H1 (cell line): ENCODE measurements around the gene ARHGAP15. TPM values are rescaled to one million over a fixed set of nuclear protein-coding genes. Genes with fewer than 3 reads are reported as not detected.

Experiments
- CTCF ChIA-PET: fragments of 300-600 bp; sonication (Branson Sonifier 250); formaldehyde crosslinking; loops from one replicate; lab custom pipeline; 2021; ENCODE audit not compliant: partially characterized antibody; lab: Charles Lee
- POLR2A ChIA-PET: fragments of 300-600 bp; sonication (Branson Sonifier 250); formaldehyde crosslinking; loops from one replicate; lab custom pipeline; 2021; ENCODE audit warnings: inconsistent platforms; ENCODE audit not compliant: partially characterized antibody; lab: Charles Lee
- DNase-seq, 2 experiments: peaks; one replicate each; pipeline versions ENCODE4 v3.0.0 to v3.0.0-alpha.2; 2010 to 2022; ENCODE audit warnings: low spot score in 2 of 2, low read depth in 1 of 2, mixed read lengths in 1 of 2
- FAIRE-seq: peaks from 2 replicates; lab custom pipeline; 2011; peaks lifted over from hg19 to GRCh38; lab: Jason Lieb, UNC
- H2AFZ ChIP-seq: 2 replicates; pipeline ENCODE4 v1.8.1; 2012; ENCODE audit warnings: low read length, inconsistent platforms
- H2AK5ac ChIP-seq: 2 replicates; pipeline ENCODE4 v1.6.1; 2013; ENCODE audit warnings: low read depth, low read length
- H2BK120ac ChIP-seq: replicated peaks from 2 replicates; pipeline ENCODE3; 2013; ENCODE audit warnings: low read depth, low read length, inconsistent platforms
- H2BK12ac ChIP-seq: 2 replicates; pipeline ENCODE4 v1.6.1; 2013; ENCODE audit warnings: low read depth, low read length
- H2BK15ac ChIP-seq: 2 replicates; pipeline ENCODE4 v1.6.1; 2013; ENCODE audit warnings: low read length
- H2BK20ac ChIP-seq: 2 replicates; pipeline ENCODE4 v1.6.1; 2013; ENCODE audit warnings: low read length
- H2BK5ac ChIP-seq: 2 replicates; pipeline ENCODE4 v1.6.1; 2013; ENCODE audit warnings: low read depth, low read length
- H3K14ac ChIP-seq: 2 replicates; pipeline ENCODE4 v1.6.1; 2013; ENCODE audit warnings: inconsistent platforms; ENCODE audit not compliant: insufficient read length
- H3K18ac ChIP-seq: 2 replicates; pipeline ENCODE4 v1.6.1; 2013; ENCODE audit warnings: low read length; ENCODE audit errors: extremely low read depth
- H3K23ac ChIP-seq: 2 replicates; pipeline ENCODE4 v1.6.1; 2013; ENCODE audit warnings: inconsistent platforms; ENCODE audit not compliant: insufficient read length
- H3K23me2 ChIP-seq: 2 replicates; pipeline ENCODE4 v1.6.1; 2013; ENCODE audit warnings: low read depth, low read length
- H3K27ac ChIP-seq: 2 replicates; pipeline ENCODE4 v1.6.1; 2011; ENCODE audit warnings: low read depth, low read length, inconsistent platforms
- H3K27me3 ChIP-seq, 4 experiments: replicated peaks in 1 of 4; 1 replicate in 1 of 4; 2 replicates in 3 of 4; pipeline versions ENCODE4 v1.6.1 to v1.8.1; 2011 to 2013; ENCODE audit warnings: low read length in 3 of 4, mild to moderate bottlenecking in 3 of 4, inconsistent platforms in 2 of 4, mixed read lengths in 2 of 4, moderate library complexity in 1 of 4; ENCODE audit not compliant: control insufficient read depth in 3 of 4, insufficient read depth in 3 of 4; ENCODE audit errors: extremely low read depth in 1 of 4
- H3K36me3 ChIP-seq, 4 experiments: 2 replicates each; pipeline versions ENCODE4 v1.6.1 to v1.8.1; 2011 to 2013; ENCODE audit warnings: mild to moderate bottlenecking in 4 of 4, low read length in 3 of 4, moderate library complexity in 2 of 4, control low read depth in 1 of 4, inconsistent platforms in 1 of 4; ENCODE audit not compliant: insufficient read depth in 4 of 4, control insufficient read depth in 2 of 4
- H3K4ac ChIP-seq: replicated peaks from 2 replicates; pipeline ENCODE3; 2013; ENCODE audit warnings: low read length, low read depth, mixed read lengths, inconsistent platforms; ENCODE audit not compliant: insufficient read length
- H3K4me1 ChIP-seq, 4 experiments: replicated peaks in 1 of 4; 1 replicate in 1 of 4; 2 replicates in 3 of 4; pipeline versions ENCODE4 v1.6.1 to v1.8.1; 2011 to 2013; ENCODE audit warnings: low read length in 3 of 4, inconsistent platforms in 2 of 4, mixed read lengths in 1 of 4; ENCODE audit not compliant: insufficient read depth in 4 of 4, control insufficient read depth in 3 of 4
- H3K4me2 ChIP-seq, 2 experiments: 2 replicates each; pipeline versions ENCODE4 v1.6.1 to v1.8.1; 2011 to 2013; ENCODE audit warnings: low read depth in 2 of 2, low read length in 2 of 2, control low read depth in 1 of 2, inconsistent platforms in 1 of 2, mild to moderate bottlenecking in 1 of 2; ENCODE audit not compliant: insufficient read depth in 1 of 2
- H3K4me3 ChIP-seq, 4 experiments: fragments of 200-600, 300-600 bp in 1 of 4; sonication (generic), shearing (Covaris generic), sonication (Bioruptor Twin) in 1 of 4; 2 replicates each; pipeline versions ENCODE4 v1.5.1 to v1.8.1; 2011 to 2016; ENCODE audit warnings: low read length in 4 of 4, low read depth in 3 of 4, control low read depth in 2 of 4, inconsistent platforms in 2 of 4, mild to moderate bottlenecking in 2 of 4, mixed read lengths in 1 of 4, moderate library complexity in 1 of 4; ENCODE audit not compliant: insufficient read depth in 2 of 4; ENCODE audit errors: extremely low read depth in 1 of 4
- H3K56ac ChIP-seq: replicated peaks from 2 replicates; pipeline ENCODE3; 2013; ENCODE audit warnings: low read depth, mild to moderate bottlenecking, mixed read lengths, low read length, inconsistent platforms; ENCODE audit not compliant: insufficient read length
- H3K79me1 ChIP-seq: 2 replicates; pipeline ENCODE4 v1.6.1; 2013; ENCODE audit warnings: low read depth, low read length, control low read depth
- H3K79me2 ChIP-seq, 2 experiments: 2 replicates each; pipeline versions ENCODE4 v1.6.1 to v1.8.1; 2012 to 2013; ENCODE audit warnings: low read length in 2 of 2, mild to moderate bottlenecking in 2 of 2, inconsistent platforms in 1 of 2; ENCODE audit not compliant: insufficient read depth in 2 of 2, control insufficient read depth in 1 of 2
- H3K9ac ChIP-seq, 4 experiments: replicated peaks in 1 of 4; 1 replicate in 1 of 4; 2 replicates in 3 of 4; pipeline versions ENCODE4 v1.6.1 to v1.8.1; 2011 to 2013; ENCODE audit warnings: low read depth in 3 of 4, low read length in 3 of 4, control low read depth in 2 of 4, mild to moderate bottlenecking in 2 of 4, moderate library complexity in 2 of 4, inconsistent platforms in 1 of 4; ENCODE audit errors: extremely low read depth in 1 of 4
- H3K9me3 ChIP-seq, 2 experiments: 2 replicates each; pipeline versions ENCODE4 v1.6.1 to v1.8.1; 2012 to 2013; ENCODE audit warnings: mild to moderate bottlenecking in 2 of 2, moderate library complexity in 2 of 2, control low read depth in 1 of 2, inconsistent platforms in 1 of 2, low read depth in 1 of 2, low read length in 1 of 2, mixed read lengths in 1 of 2; ENCODE audit not compliant: insufficient read depth in 2 of 2
- H4K20me1 ChIP-seq, 2 experiments: replicated peaks in 1 of 2; 2 replicates each; pipeline versions ENCODE3 to v1.8.1; 2011 to 2013; ENCODE audit warnings: inconsistent platforms in 2 of 2, low read length in 2 of 2, mild to moderate bottlenecking in 1 of 2; ENCODE audit not compliant: insufficient read depth in 2 of 2, control insufficient read depth in 1 of 2
- H4K5ac ChIP-seq: 2 replicates; pipeline ENCODE4 v1.6.1; 2013; ENCODE audit warnings: low read length, low read depth, mixed read lengths, inconsistent platforms; ENCODE audit not compliant: insufficient read length
- H4K8ac ChIP-seq: 2 replicates; pipeline ENCODE4 v1.8.0; 2013; ENCODE audit warnings: mild to moderate bottlenecking, moderate library complexity, low read length, inconsistent platforms; ENCODE audit not compliant: insufficient read depth; ENCODE audit errors: extremely low read depth
- H4K91ac ChIP-seq: replicated peaks from 2 replicates; pipeline ENCODE3; 2013; ENCODE audit warnings: low read length, mixed read lengths, inconsistent platforms; ENCODE audit not compliant: insufficient read length
- CBX8 ChIP-seq: fragments of 300-800, 300-1000 bp; sonication (generic); IDR thresholded peaks from 2 replicates; pipeline ENCODE4 v1.7.1; 2016; ENCODE audit warnings: low read depth, low read length, borderline replicate concordance
- CTBP2 ChIP-seq: IDR thresholded peaks from 2 replicates; pipeline ENCODE4 v1.7.0; 2011; ENCODE audit warnings: borderline replicate concordance, mild to moderate bottlenecking, moderate library complexity, mixed read lengths, low read length; ENCODE audit not compliant: insufficient read depth, insufficient read length
- HDAC6 ChIP-seq: IDR thresholded peaks from one replicate; pipeline ENCODE4 v1.7.1; 2012; ENCODE audit warnings: low read depth, mild to moderate bottlenecking, inconsistent platforms, low read length, moderate library complexity
- JUN ChIP-seq: IDR thresholded peaks from 2 replicates; pipeline ENCODE4 v1.6.1; 2011; ENCODE audit warnings: low read depth, mild to moderate bottlenecking, improper control_type of control experiment, low read length
- KDM1A ChIP-seq: fragments of 200-600, 300-600 bp; sonication (generic); IDR thresholded peaks from 2 replicates; pipeline ENCODE4 v1.7.1; 2016; ENCODE audit warnings: mild to moderate bottlenecking, low read length, borderline replicate concordance
- KDM5A ChIP-seq: fragments of 200-600 bp; IDR thresholded peaks from 2 replicates; pipeline ENCODE4 v1.7.1; 2012; ENCODE audit warnings: mild to moderate bottlenecking, low read length, inconsistent platforms, mixed read lengths
- PHF8 ChIP-seq: fragments of 200-600 bp; sonication (generic); conservative IDR thresholded peaks from 2 replicates; pipeline ENCODE4 v1.7.1; 2012; ENCODE audit warnings: low read depth, mild to moderate bottlenecking, inconsistent platforms, low read length, moderate library complexity
- RAD21 ChIP-seq, 2 experiments: IDR thresholded peaks in 1 of 2; conservative IDR thresholded peaks in 1 of 2; 2 replicates each; pipeline ENCODE4 v1.6.1; 2011; ENCODE audit warnings: low read depth in 2 of 2, low read length in 2 of 2, improper control_type of control experiment in 1 of 2, inconsistent platforms in 1 of 2, mild to moderate bottlenecking in 1 of 2, moderate library complexity in 1 of 2
- SIX5 ChIP-seq: IDR thresholded peaks from 2 replicates; pipeline ENCODE4 v1.6.1; 2011; ENCODE audit warnings: mild to moderate bottlenecking, low read depth, low read length
- SP1 ChIP-seq: IDR thresholded peaks from 2 replicates; pipeline ENCODE4 v1.6.1; 2011; ENCODE audit warnings: low read depth, low read length
- WGBS, 2 experiments: shearing (Covaris generic) in 1 of 2; methylation state at CpG; one replicate each; pipeline versions ENCODE4 v1.1.6 to v1.1.7; 2013 to 2015; ENCODE audit warnings: low lambda C conversion rate in 2 of 2, mixed read lengths in 2 of 2, inconsistent platforms in 1 of 2, low coverage in 1 of 2, missing lambda C conversion rate in 1 of 2; ENCODE audit not compliant: insufficient replicate concordance in 2 of 2, insufficient coverage in 1 of 2, insufficient read length in 1 of 2; ENCODE audit errors: extremely low coverage in 1 of 2, missing lambda C conversion rate in 1 of 2; 5-methylcytosine and 5-hydroxymethylcytosine counted together
- polyA plus RNA-seq, 7 experiments: library from polyadenylated mRNA; depleted of rRNA in 3 of 7; stranded (reverse) in 5 of 7; unstranded in 2 of 7; fragments of >200 nt in 5 of 7; fragments of 200-250 nt in 2 of 7; gene quantifications; 1 replicate in 5 of 7; 2 replicates in 1 of 7; 4 replicates in 1 of 7; pipeline versions ENCODE4 v1.2.1 to v1.2.3, GENCODE V29; 2011 to 2013; ENCODE audit warnings: missing spikeins in 2 of 7, mixed read lengths in 2 of 7
- total RNA-seq: library from RNA; stranded (reverse); fragmentation: NEBNext Ultra II Directional; extraction: Animal tissue kit (Norgen Biotek cat#: 25700); gene quantifications from 2 replicates; pipeline ENCODE4 v1.2.1, GENCODE V29; 2021
- TF ChIP-seq, protein P1 (sequence below): IDR thresholded peaks from 2 replicates; pipeline ENCODE4 v1.6.1; 2011; ENCODE audit warnings: low read length, improper control_type of control experiment

The ARHGAP15 gene
- total and polyA plus RNA-seq, 2 of the 8 experiments (the other 6 are each of a cell fraction or from before 2014, with no cell fraction given) = not detected

DNA sequence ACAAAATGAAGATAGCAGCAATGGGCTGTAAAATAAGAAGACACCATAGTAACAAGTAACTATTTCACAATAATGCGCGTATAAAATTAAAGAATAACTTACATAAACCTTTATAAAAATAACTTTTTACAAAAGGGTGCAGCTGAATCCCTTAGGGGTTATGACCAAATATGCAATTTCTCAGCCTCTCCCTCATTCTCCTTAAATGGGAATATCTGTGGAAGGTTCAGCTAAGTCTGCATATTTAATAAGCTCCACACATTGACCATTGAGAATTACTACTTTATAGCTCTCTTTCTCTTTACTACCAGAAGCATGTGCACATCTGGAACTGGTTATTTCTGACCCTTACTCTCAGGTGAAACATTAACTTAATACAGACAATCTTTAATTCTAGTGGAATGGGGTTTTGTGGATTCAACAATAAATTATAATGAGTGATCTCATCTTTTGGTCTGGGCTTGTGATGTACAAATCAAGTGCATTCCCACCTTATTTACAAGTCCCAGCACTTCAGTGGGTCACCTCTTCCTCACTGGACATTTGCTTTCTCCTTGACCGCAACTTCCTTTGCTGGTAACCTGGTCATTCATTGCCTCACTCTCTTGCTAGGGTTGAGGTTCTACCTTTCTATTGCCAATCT, 15.7 kb downstream of the ARHGAP15 start:
- H2BK12ac ChIP-seq = no peak overlapping the region
- no peak overlapping the region for H4K5ac ChIP-seq
- no peak overlapping the region for H3K4ac ChIP-seq
- H4K91ac ChIP-seq = no peak overlapping the region
- POLR2A ChIA-PET = no interaction called here
- no peaks in the 10 kb centered on the region for H4K20me1 ChIP-seq
- no peak overlapping the region for H2BK5ac ChIP-seq
- FAIRE-seq (no peak), DNase-seq (no peak)
- H3K23me2 ChIP-seq = no peaks in the 10 kb centered on the region
- H4K8ac ChIP-seq = no peak overlapping the region
- no peaks in the 10 kb centered on the region for H3K79me1 ChIP-seq
- no peak overlapping the region for H2AK5ac ChIP-seq
- no peaks in the 10 kb centered on the region for H3K27me3 ChIP-seq
- no peaks in the 10 kb centered on the region for H3K36me3 ChIP-seq
- no peak overlapping the region for H2AFZ ChIP-seq
- H3K56ac ChIP-seq = no peak overlapping the region
- no peak overlapping the region for H3K9ac ChIP-seq
- no peak overlapping the region for H3K23ac ChIP-seq
- no peak overlapping the region for H3K4me3 ChIP-seq
- no peak overlapping the region for H2BK15ac ChIP-seq
- H3K9me3 ChIP-seq = no peaks in the 10 kb centered on the region
- no peak overlapping the region for H3K27ac ChIP-seq
- CTCF ChIA-PET = interaction anchor here (0.6 to 2.7 kb wide), 5 partner anchors 11 to 512 kb away, joined by 3 to 8 read pairs (median 4); no protein-coding TSS in a partner anchor
- no peaks in the 10 kb centered on the region for H3K79me2 ChIP-seq
- H2BK120ac ChIP-seq = no peak overlapping the region
- no peak overlapping the region for H3K14ac ChIP-seq
- no peaks in the 10 kb centered on the region for H3K4me1 ChIP-seq
- no peak for TF ChIP-seq SP1
- TF ChIP-seq, protein P1, sequence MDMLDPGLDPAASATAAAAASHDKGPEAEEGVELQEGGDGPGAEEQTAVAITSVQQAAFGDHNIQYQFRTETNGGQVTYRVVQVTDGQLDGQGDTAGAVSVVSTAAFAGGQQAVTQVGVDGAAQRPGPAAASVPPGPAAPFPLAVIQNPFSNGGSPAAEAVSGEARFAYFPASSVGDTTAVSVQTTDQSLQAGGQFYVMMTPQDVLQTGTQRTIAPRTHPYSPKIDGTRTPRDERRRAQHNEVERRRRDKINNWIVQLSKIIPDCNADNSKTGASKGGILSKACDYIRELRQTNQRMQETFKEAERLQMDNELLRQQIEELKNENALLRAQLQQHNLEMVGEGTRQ = no peak
- TF ChIP-seq SIX5 = no peak
- no peak for TF ChIP-seq CTBP2
- no peak for TF ChIP-seq JUN
- TF ChIP-seq KDM5A = no peak
- no peak for TF ChIP-seq KDM1A
- no peak for TF ChIP-seq CBX8
- TF ChIP-seq PHF8 = no peak
- no peak for TF ChIP-seq HDAC6
- no peak for TF ChIP-seq RAD21 (IDR thresholded peaks at IDR 0.05 in 1 of 2, conservative IDR thresholded peaks at IDR 0.05 in 1 of 2; ENCODE audit: low read depth in 2 of 2, low read length in 2 of 2)
- 92% methylated on average over 3 of the region's 3 CpGs; no CpG with 5 or more reads in 1 of the 2 experiments for WGBS, 2 experiments
- H3K4me2 ChIP-seq = no peak overlapping the region
- H2BK20ac ChIP-seq = no peak overlapping the region
- no peak overlapping the region for H3K18ac ChIP-seq
